Caco-2 (cell line): ENCODE data around the gene ADAM12. TPM values are rescaled to one million over a fixed set of nuclear protein-coding genes. Genes with fewer than 3 reads are reported as not detected.

ENCODE experiments used
- BruUV-seq: library from RNA; stranded (reverse); fragments of 400-500 nt; replicated peaks from 2 replicates; lab custom pipeline; 2021; lab: Mats Ljungman, UMichigan
- CTCF ChIA-PET: fragments of 300-600 bp; sonication (Branson Sonifier 250); formaldehyde crosslinking; loops from one replicate; lab custom pipeline; 2022; ENCODE audit warnings: antibody characterized with exemption; lab: Charles Lee
- POLR2A ChIA-PET: fragments of 300-600 bp; sonication (Branson Sonifier 250); formaldehyde crosslinking; loops from one replicate; lab custom pipeline; 2022; ENCODE audit warnings: antibody characterized with exemption; lab: Charles Lee
- DNase-seq, 2 experiments: peaks; one replicate each; pipeline versions ENCODE4 v3.0.0 to v3.0.0-alpha.2; 2020 to 2022
- H3K27me3 ChIP-seq: replicated peaks from 2 replicates; pipeline ENCODE4 v1.6.0; 2011; ENCODE audit warnings: low read length; ENCODE audit not compliant: control insufficient read depth, insufficient read depth
- H3K36me3 ChIP-seq: 2 replicates; pipeline ENCODE4 v1.5.1; 2011; ENCODE audit warnings: low read length; ENCODE audit not compliant: control insufficient read depth, insufficient read depth
- H3K4me1 ChIP-seq: fragments of 250-450 bp; sonication (Bioruptor Pico); 2 replicates; pipeline ENCODE4 v1.5.1; 2020; ENCODE audit warnings: mild to moderate bottlenecking
- H3K4me3 ChIP-seq: 2 replicates; pipeline ENCODE4 v1.5.1; 2011; ENCODE audit warnings: low read depth, mild to moderate bottlenecking, control low read depth, low read length
- H3K9me3 ChIP-seq: fragments of 250-450 bp; sonication (Bioruptor Pico); 2 replicates; pipeline ENCODE4 v1.5.1; 2020; ENCODE audit warnings: mild to moderate bottlenecking, moderate library complexity
- H3K27ac Mint-ChIP-seq: one replicate; pipeline ENCODE4 v1.8.0; 2022; ENCODE audit warnings: mixed read lengths; ENCODE audit not compliant: unreplicated experiment
- H3K27me3 Mint-ChIP-seq: one replicate; pipeline ENCODE4 v1.8.0; 2022; ENCODE audit warnings: mixed read lengths; ENCODE audit not compliant: insufficient read depth, unreplicated experiment
- H3K36me3 Mint-ChIP-seq: one replicate; pipeline ENCODE4 v1.8.0; 2022; ENCODE audit warnings: mild to moderate bottlenecking, mixed read lengths; ENCODE audit not compliant: insufficient read depth, unreplicated experiment
- H3K4me1 Mint-ChIP-seq: one replicate; pipeline ENCODE4 v1.8.0; 2022; ENCODE audit warnings: low read depth, mixed read lengths; ENCODE audit not compliant: unreplicated experiment
- H3K4me3 Mint-ChIP-seq: one replicate; pipeline ENCODE4 v1.8.0; 2022; ENCODE audit warnings: mild to moderate bottlenecking, moderate library complexity, mixed read lengths; ENCODE audit not compliant: unreplicated experiment
- H3K9me3 Mint-ChIP-seq: one replicate; pipeline ENCODE4 v1.8.0; 2022; ENCODE audit warnings: mixed read lengths; ENCODE audit not compliant: unreplicated experiment
- CTCF ChIP-seq, 2 experiments: fragments of 200-600 bp in 1 of 2; IDR thresholded peaks; 1 replicate in 1 of 2; 2 replicates in 1 of 2; pipeline versions ENCODE4 v1.5.1 to v1.8.0; 2011 to 2022; ENCODE audit warnings: antibody characterized with exemption in 1 of 2, control low read depth in 1 of 2, inconsistent platforms in 1 of 2, low read depth in 1 of 2, low read length in 1 of 2, mild to moderate bottlenecking in 1 of 2, moderate library complexity in 1 of 2; ENCODE audit not compliant: insufficient read depth in 1 of 2, severe bottlenecking in 1 of 2, unreplicated experiment in 1 of 2
- intact Hi-C: fragments of 100-400 bp; cut with micrococcal nuclease; formaldehyde crosslinking; loops from one replicate; pipeline ENCODE4 v1.10.0; 2022; ENCODE audit not compliant: unreplicated experiment
- total RNA-seq: library from RNA; stranded (reverse); gene quantifications from 2 replicates; pipeline ENCODE4 v1.2.3, GENCODE V29; 2022

The ADAM12 gene
- total RNA-seq, 1 experiment from 2014 or later, result not detected

GRCh38 chr10:126160571-126160970 lies 227.7 kb downstream of the ADAM12 start:
- no peaks in the 10 kb centered on the region for H3K9me3 Mint-ChIP-seq
- no peak overlapping the region for H3K4me3 Mint-ChIP-seq
- no peaks in the 10 kb centered on the region for H3K4me1 Mint-ChIP-seq
- Histone ChIP-seq H3K36me3 (no peaks in the 10 kb centered on the region), H3K4me3 (no peak overlapping the region), H3K4me1 (no peaks in the 10 kb centered on the region), H3K27me3 (no peaks in the 10 kb centered on the region), H3K9me3 (no peaks in the 10 kb centered on the region)
- CTCF ChIA-PET, result no interaction called here
- POLR2A ChIA-PET, result no interaction called here
- H3K27ac Mint-ChIP-seq, result no peak overlapping the region
- no peak for TF ChIP-seq CTCF (IDR thresholded peaks at IDR 0.05; ENCODE audit: insufficient read depth in 1 of 2, low read depth in 1 of 2, low read length in 1 of 2, severe bottlenecking in 1 of 2, unreplicated experiment in 1 of 2)
- intact Hi-C loops, result no loop called here
- no TSS peak for BruUV-seq
- DNase-seq, result no peak
- peaks cover 30% of the 10 kb centered on the region for H3K27me3 Mint-ChIP-seq
- H3K36me3 Mint-ChIP-seq, result no peaks in the 10 kb centered on the region

DNA sequence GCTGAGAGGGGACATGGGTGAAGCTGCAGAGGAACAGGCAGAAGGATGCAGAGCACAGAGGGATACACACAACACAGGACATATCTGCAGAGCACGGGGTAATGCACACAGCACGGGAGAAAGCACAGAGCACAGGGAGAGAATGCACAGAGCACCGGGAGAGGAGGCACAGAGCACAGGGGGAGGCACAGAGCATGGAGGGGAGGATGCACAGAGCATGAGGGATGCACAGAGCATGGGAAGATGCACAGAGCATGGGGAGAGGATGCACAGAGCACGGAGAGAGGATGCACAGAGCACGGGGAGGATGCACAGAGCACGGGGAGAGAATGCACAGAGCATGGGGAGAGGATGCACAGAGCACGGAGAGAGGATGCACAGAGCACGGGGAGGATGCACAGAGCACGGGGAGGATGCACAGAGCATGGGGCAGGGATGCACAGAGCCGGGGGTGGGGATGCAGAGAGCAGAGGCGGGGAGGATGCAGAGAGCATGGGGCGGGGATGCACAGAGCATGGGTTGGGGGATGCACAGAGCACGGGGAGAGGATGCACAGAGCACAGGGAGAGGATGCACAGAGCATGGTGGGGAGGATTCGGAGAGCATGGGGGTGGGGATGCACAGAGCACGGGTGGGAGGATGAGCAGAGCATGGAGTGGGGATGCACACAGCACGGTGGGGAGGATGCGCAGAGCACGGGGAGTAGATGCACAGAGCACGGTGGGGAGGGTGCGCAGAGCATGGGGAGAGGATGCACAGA lies 230.0 kb downstream of the ADAM12 start:
- DNase-seq, result no peak
- Mint-ChIP-seq H3K4me3 (no peak overlapping the region), H3K36me3 (no peaks in the 10 kb centered on the region), H3K27ac (no peak overlapping the region), H3K9me3 (no peaks in the 10 kb centered on the region), H3K27me3 (peaks cover 24% of the 10 kb centered on the region), H3K4me1 (no peaks in the 10 kb centered on the region)
- CTCF ChIA-PET, result no interaction called here
- H3K4me1 ChIP-seq, result no peaks in the 10 kb centered on the region
- no peaks in the 10 kb centered on the region for H3K36me3 ChIP-seq
- H3K9me3 ChIP-seq, result no peaks in the 10 kb centered on the region
- POLR2A ChIA-PET, result no interaction called here
- H3K27me3 ChIP-seq, result no peaks in the 10 kb centered on the region
- intact Hi-C loops, result no loop called here
- no peak for TF ChIP-seq CTCF (IDR thresholded peaks at IDR 0.05; ENCODE audit: insufficient read depth in 1 of 2, low read depth in 1 of 2, low read length in 1 of 2, severe bottlenecking in 1 of 2, unreplicated experiment in 1 of 2)
- BruUV-seq, result no TSS peak
- H3K4me3 ChIP-seq, result no peak overlapping the region

- TF ChIP-seq CTCF (IDR thresholded peaks at IDR 0.05; ENCODE audit: insufficient read depth in 1 of 2, low read depth in 1 of 2, low read length in 1 of 2, severe bottlenecking in 1 of 2, unreplicated experiment in 1 of 2), result no peak
- H3K4me3 ChIP-seq, result no peak overlapping the region
- DNase-seq, result no peak
- peaks cover 20% of the 10 kb centered on the region for H3K27me3 Mint-ChIP-seq
- H3K27ac Mint-ChIP-seq, result no peak overlapping the region
- no peak overlapping the region for H3K4me3 Mint-ChIP-seq
- peaks cover 3% of the 10 kb centered on the region for H3K9me3 Mint-ChIP-seq
- no peaks in the 10 kb centered on the region for H3K27me3 ChIP-seq
- H3K36me3 Mint-ChIP-seq, result no peaks in the 10 kb centered on the region
- H3K9me3 ChIP-seq, result no peaks in the 10 kb centered on the region; the same call in 1 of the 2 replicates
- no peaks in the 10 kb centered on the region for H3K4me1 ChIP-seq
- no TSS peak for BruUV-seq
- POLR2A ChIA-PET, result no interaction called here
- CTCF ChIA-PET, result no interaction called here
- no peaks in the 10 kb centered on the region for H3K36me3 ChIP-seq
- intact Hi-C loops, result no loop called here
- H3K4me1 Mint-ChIP-seq, result no peaks in the 10 kb centered on the region
Observed at GRCh38 chr10:126157189-126157588, 231.1 kb downstream of the ADAM12 start.
